Measurements from ENCODE around the gene PTPRK.

PTPRK gene

GRCh38 chr6:128427139-128427538 is 93.3 kb downstream of the PTPRK start:
- H2AFZ ChIP-seq = no peak overlapping the region
- no peak overlapping the region for H3K9ac ChIP-seq
- TF ChIP-seq CTCF (IDR thresholded peaks at IDR 0.05) = no peak
- H3K9me3 ChIP-seq (ENCODE audit: control insufficient read depth, low read length) = no peaks in the 10 kb centered on the region
- no peaks in the 10 kb centered on the region for H3K36me3 ChIP-seq (ENCODE audit: control insufficient read depth, insufficient read depth, low read length)
- no peak overlapping the region for H3K4me3 ChIP-seq (ENCODE audit: low read depth, low read length)
- no peaks in the 10 kb centered on the region for H3K4me1 ChIP-seq
- no peaks in the 10 kb centered on the region for H3K79me2 ChIP-seq
- H3K27ac ChIP-seq = no peak overlapping the region
- no peaks in the 10 kb centered on the region for H3K27me3 ChIP-seq (ENCODE audit: control insufficient read depth, insufficient read depth, low read length)
- no peak overlapping the region for H3K4me2 ChIP-seq (ENCODE audit: low read length)

- Histone ChIP-seq H3K9me3 (ENCODE audit: control insufficient read depth, low read length) (no peaks in the 10 kb centered on the region), H3K27ac (no peak overlapping the region), H3K4me1 (no peaks in the 10 kb centered on the region), H3K9ac (no peak overlapping the region), H3K79me2 (no peaks in the 10 kb centered on the region), H2AFZ (no peak overlapping the region), H3K4me3 (ENCODE audit: low read depth, low read length) (no peak overlapping the region), H3K4me2 (ENCODE audit: low read length) (no peak overlapping the region), H3K36me3 (ENCODE audit: control insufficient read depth, insufficient read depth, low read length) (no peaks in the 10 kb centered on the region), H3K27me3 (ENCODE audit: control insufficient read depth, insufficient read depth, low read length) (no peaks in the 10 kb centered on the region)
- no peak for TF ChIP-seq CTCF (IDR thresholded peaks at IDR 0.05)
Measured at GRCh38 chr6:128425856-128426255, 94.5 kb downstream of the PTPRK start.

- H3K4me3 ChIP-seq (ENCODE audit: low read depth, low read length) = no peak overlapping the region
- no peak overlapping the region for H3K27ac ChIP-seq
- no peaks in the 10 kb centered on the region for H3K36me3 ChIP-seq (ENCODE audit: control insufficient read depth, insufficient read depth, low read length)
- no peak overlapping the region for H3K9ac ChIP-seq
- H3K9me3 ChIP-seq (ENCODE audit: control insufficient read depth, low read length) = no peaks in the 10 kb centered on the region
- no peak overlapping the region for H2AFZ ChIP-seq
- no peaks in the 10 kb centered on the region for H3K27me3 ChIP-seq (ENCODE audit: control insufficient read depth, insufficient read depth, low read length)
- H3K4me2 ChIP-seq (ENCODE audit: low read length) = no peak overlapping the region
- TF ChIP-seq CTCF (IDR thresholded peaks at IDR 0.05) = no peak
- H3K4me1 ChIP-seq = no peaks in the 10 kb centered on the region
- H3K79me2 ChIP-seq = no peaks in the 10 kb centered on the region
Measured at GRCh38 chr6:128422871-128423270, 97.5 kb downstream of the PTPRK start.

GRCh38 chr6:128422200-128422599 is 98.2 kb downstream of the PTPRK start:
- H3K9ac ChIP-seq = no peak overlapping the region
- H3K9me3 ChIP-seq (ENCODE audit: control insufficient read depth, low read length) = no peaks in the 10 kb centered on the region
- H3K27me3 ChIP-seq (ENCODE audit: control insufficient read depth, insufficient read depth, low read length) = no peaks in the 10 kb centered on the region
- TF ChIP-seq CTCF (IDR thresholded peaks at IDR 0.05) = no peak
- no peak overlapping the region for H3K4me2 ChIP-seq (ENCODE audit: low read length)
- no peaks in the 10 kb centered on the region for H3K4me1 ChIP-seq
- H3K4me3 ChIP-seq (ENCODE audit: low read depth, low read length) = no peak overlapping the region
- H3K27ac ChIP-seq = no peak overlapping the region
- H2AFZ ChIP-seq = no peak overlapping the region
- no peaks in the 10 kb centered on the region for H3K36me3 ChIP-seq (ENCODE audit: control insufficient read depth, insufficient read depth, low read length)
- H3K79me2 ChIP-seq = no peaks in the 10 kb centered on the region

GRCh38 chr6:128421788-128422187 is 98.6 kb downstream of the PTPRK start:
- no peak for TF ChIP-seq CTCF (IDR thresholded peaks at IDR 0.05)
- no peaks in the 10 kb centered on the region for H3K36me3 ChIP-seq (ENCODE audit: control insufficient read depth, insufficient read depth, low read length)
- H3K9ac ChIP-seq = no peak overlapping the region
- no peaks in the 10 kb centered on the region for H3K9me3 ChIP-seq (ENCODE audit: control insufficient read depth, low read length)
- H3K4me1 ChIP-seq = no peaks in the 10 kb centered on the region
- no peak overlapping the region for H3K4me2 ChIP-seq (ENCODE audit: low read length)
- no peaks in the 10 kb centered on the region for H3K79me2 ChIP-seq
- no peak overlapping the region for H3K4me3 ChIP-seq (ENCODE audit: low read depth, low read length)
- no peaks in the 10 kb centered on the region for H3K27me3 ChIP-seq (ENCODE audit: control insufficient read depth, insufficient read depth, low read length)
- H3K27ac ChIP-seq = no peak overlapping the region
- H2AFZ ChIP-seq = no peak overlapping the region

All from parathyroid adenoma (tissue), 2 donors.